ENCODE results near the gene ARHGAP1. TPM values are rescaled to one million over a fixed set of nuclear protein-coding genes. Genes with fewer than 3 reads are reported as not detected.

Gene ARHGAP1
- total RNA-seq, 6 experiments from 2014 or later: 26.5 to 46.2 (median 30.9) TPM

GRCh38 chr11:46722566-46723358 lies 22.3 kb upstream of the ARHGAP1 start:
- peaks cover 0 to 55% (median 30%) of the 10 kb centered on the region in 4 donors for H3K36me3 ChIP-seq
- intact Hi-C loops (cut with DNase I): no loop called here
- TF ChIP-seq CTCF (IDR thresholded peaks at IDR 0.05) (no peak), POLR2A (IDR thresholded peaks at IDR 0.05) (no peak)
- H3K4me1 ChIP-seq: peaks cover 0 to 60% (median 16%) of the 10 kb centered on the region in 4 donors
- peak in 1 of 3 donors; percentile 34 for DNase-seq
- H3K4me3 ChIP-seq: peak overlapping the region in 1 of 3 donors; percentile 88
- ATAC-seq: no peak
- 70% methylated on average over 4 of the region's 11 CpGs for WGBS (ENCODE audit: insufficient coverage, low coverage, low lambda C conversion rate, missing lambda C conversion rate)
- H3K9me3 ChIP-seq: no peaks in the 10 kb centered on the region
- H3K27me3 ChIP-seq: no peaks in the 10 kb centered on the region
- no peak overlapping the region for H3K27ac ChIP-seq

- no peaks in the 10 kb centered on the region for H3K27me3 ChIP-seq
- ATAC-seq (no peak), DNase-seq (no peak)
- peaks cover 0 to 40% (median 21%) of the 10 kb centered on the region in 4 donors for H3K36me3 ChIP-seq
- no peak for TF ChIP-seq POLR2A (IDR thresholded peaks at IDR 0.05)
- TF ChIP-seq CTCF (IDR thresholded peaks at IDR 0.05): no peak
- H3K27ac ChIP-seq: peak overlapping the region in 2 of 3 donors; percentile 81 to 94
- intact Hi-C loops (cut with DNase I): no loop called here
- H3K4me1 ChIP-seq: peaks cover 0 to 63% (median 19%) of the 10 kb centered on the region in 4 donors
- 27% methylated on average over 6 of the region's 6 CpGs for WGBS (ENCODE audit: insufficient coverage, low coverage, low lambda C conversion rate, missing lambda C conversion rate)
- H3K4me3 ChIP-seq: peak overlapping the region; percentile 51 to 88 (median 87)
- no peaks in the 10 kb centered on the region for H3K9me3 ChIP-seq
Measured at GRCh38 chr11:46721286-46721685, 20.9 kb upstream of the ARHGAP1 start.

- no peaks in the 10 kb centered on the region for H3K27me3 ChIP-seq
- intact Hi-C loops (cut with DNase I): no loop called here
- peak overlapping the region; percentile 63 to 94 (median 81) for H3K27ac ChIP-seq
- H3K9me3 ChIP-seq: no peaks in the 10 kb centered on the region
- ATAC-seq: peak in 1 of 4 donors; percentile 2
- peak overlapping the region; percentile 51 to 88 (median 87) for H3K4me3 ChIP-seq
- DNase-seq: no peak
- WGBS (ENCODE audit: insufficient coverage, low coverage, low lambda C conversion rate, missing lambda C conversion rate): 46% methylated on average over 9 of the region's 25 CpGs
- peaks cover 0 to 27% (median 12%) of the 10 kb centered on the region in 4 donors for H3K36me3 ChIP-seq
- peaks cover 0 to 60% (median 20%) of the 10 kb centered on the region in 4 donors for H3K4me1 ChIP-seq
- TF ChIP-seq CTCF (IDR thresholded peaks at IDR 0.05) (no peak), POLR2A (IDR thresholded peaks at IDR 0.05) (no peak)
Measured at GRCh38 chr11:46719543-46720218, 19.3 kb upstream of the ARHGAP1 start.

GRCh38 chr11:46719048-46719542 lies 18.7 kb upstream of the ARHGAP1 start, which contains the start of gene F2:
F2 (plus strand) TSS chr11:46719213; CDS start chr11:46719236, 23 bp downstream.
- Histone ChIP-seq H3K27ac (peak within 1 kb of the TSS; percentile 63 to 94 (median 81)), H3K27me3 (no peaks in the 10 kb centered on the region), H3K4me1 (peaks cover 0 to 60% (median 20%) of the 10 kb centered on the region in 4 donors), H3K36me3 (peaks cover 0 to 22% (median 9%) of the 10 kb centered on the region in 4 donors), H3K4me3 (peak within 1 kb of the TSS; percentile 51 to 88 (median 87)), H3K9me3 (no peaks in the 10 kb centered on the region)
- TF ChIP-seq CTCF (IDR thresholded peaks at IDR 0.05) (no peak), POLR2A (IDR thresholded peaks at IDR 0.05) (peak; percentile 92)
- ATAC-seq: peak; percentile 73 to 80 (median 76)
- peak; percentile 82 to 93 (median 89) for DNase-seq
- intact Hi-C loops (cut with DNase I): no loop called here
- WGBS (ENCODE audit: insufficient coverage, low coverage, low lambda C conversion rate, missing lambda C conversion rate): 42% methylated on average over 2 of the region's 7 CpGs

All from right lobe of liver (tissue), 6 donors.